Endothelial cell (in vitro differentiated cells): ENCODE measurements around the gene SULT1A2. TPM values are rescaled to one million over a fixed set of nuclear protein-coding genes. Genes with fewer than 3 reads are reported as not detected.

ENCODE experiments used
- DNase-seq: peaks from one replicate; pipeline ENCODE4 v3.0.0; 2021; ENCODE audit warnings: low spot score
- H3K27ac Mint-ChIP-seq: one replicate; pipeline ENCODE4 v1.8.0; 2021; ENCODE audit warnings: mixed read lengths, inconsistent platforms; ENCODE audit not compliant: unreplicated experiment
- H3K27me3 Mint-ChIP-seq: one replicate; pipeline ENCODE4 v1.8.0; 2021; ENCODE audit warnings: mild to moderate bottlenecking, moderate library complexity, mixed read lengths, inconsistent platforms; ENCODE audit not compliant: unreplicated experiment
- H3K36me3 Mint-ChIP-seq: one replicate; pipeline ENCODE4 v1.8.0; 2021; ENCODE audit warnings: mild to moderate bottlenecking, low read depth, mixed read lengths, inconsistent platforms; ENCODE audit not compliant: unreplicated experiment
- H3K4me1 Mint-ChIP-seq: one replicate; pipeline ENCODE4 v1.8.0; 2021; ENCODE audit warnings: mild to moderate bottlenecking, mixed read lengths, inconsistent platforms; ENCODE audit not compliant: unreplicated experiment
- H3K4me3 Mint-ChIP-seq: one replicate; pipeline ENCODE4 v1.8.0; 2021; ENCODE audit warnings: mild to moderate bottlenecking, mixed read lengths, inconsistent platforms; ENCODE audit not compliant: unreplicated experiment
- H3K9me3 Mint-ChIP-seq: one replicate; pipeline ENCODE4 v1.8.0; 2021; ENCODE audit warnings: mixed read lengths, inconsistent platforms; ENCODE audit not compliant: unreplicated experiment
- CTCF ChIP-seq: fragments of 200-600 bp; sonication (generic); IDR thresholded peaks from one replicate; pipeline ENCODE4 v1.5.0; 2021; ENCODE audit warnings: antibody characterized with exemption; ENCODE audit not compliant: unreplicated experiment
- total RNA-seq: library from RNA; stranded (reverse); fragmentation: NEBNext Ultra II Directional; extraction: Animal tissue kit (Norgen Biotek cat#: 25700); gene quantifications from one replicate; pipeline ENCODE4 v1.2.1, GENCODE V29; 2021; ENCODE audit not compliant: unreplicated experiment

SULT1A2 gene
- total RNA-seq, 1 donor from 2014 or later: 2.8 TPM

- Mint-ChIP-seq H3K36me3 (no peaks in the 10 kb centered on the region), H3K4me3 (no peak overlapping the region), H3K9me3 (no peaks in the 10 kb centered on the region), H3K4me1 (no peaks in the 10 kb centered on the region), H3K27ac (no peak overlapping the region), H3K27me3 (no peaks in the 10 kb centered on the region)
- TF ChIP-seq CTCF: no peak
- no peak for DNase-seq
Observed at GRCh38 chr16:28544998-28545397, 51.9 kb downstream of the SULT1A2 start.

GRCh38 chr16:28543072-28543471 lies 53.8 kb downstream of the SULT1A2 start:
- no peaks in the 10 kb centered on the region for H3K36me3 Mint-ChIP-seq
- TF ChIP-seq CTCF: no peak
- H3K27ac Mint-ChIP-seq: no peak overlapping the region
- H3K4me3 Mint-ChIP-seq: no peak overlapping the region
- no peaks in the 10 kb centered on the region for H3K4me1 Mint-ChIP-seq
- H3K9me3 Mint-ChIP-seq: no peaks in the 10 kb centered on the region
- H3K27me3 Mint-ChIP-seq: no peaks in the 10 kb centered on the region
- no peak for DNase-seq

- Mint-ChIP-seq H3K4me1 (no peaks in the 10 kb centered on the region), H3K27ac (no peak overlapping the region), H3K4me3 (no peak overlapping the region), H3K9me3 (no peaks in the 10 kb centered on the region), H3K27me3 (no peaks in the 10 kb centered on the region), H3K36me3 (no peaks in the 10 kb centered on the region)
- TF ChIP-seq CTCF: no peak
- no peak for DNase-seq
Observed at GRCh38 chr16:28542646-28543045, 54.2 kb downstream of the SULT1A2 start.

Other genes with a start within 250 kb of the SULT1A2 start
- 1.5 TPM for gene NPIPB6, start 233.5 kb downstream of the SULT1A2 start, total RNA-seq
- 35.6 TPM for gene EIF3CL, start 193.2 kb downstream of the SULT1A2 start, total RNA-seq
- gene NPIPB7, start 124.7 kb downstream of the SULT1A2 start, total RNA-seq: not detected
- gene CLN3, start 105.0 kb downstream of the SULT1A2 start, total RNA-seq: 33.6 TPM
- 6.8 TPM for gene APOBR, start 102.4 kb downstream of the SULT1A2 start, total RNA-seq
- not detected for gene IL27, start 90.2 kb downstream of the SULT1A2 start, total RNA-seq
- not detected for gene NUPR1, start 58.1 kb downstream of the SULT1A2 start, total RNA-seq
- 18.6 TPM for gene SGF29, start 43.1 kb downstream of the SULT1A2 start, total RNA-seq
- 5.3 TPM for gene SULT1A1, start 13.0 kb upstream of the SULT1A2 start, total RNA-seq
- gene NPIPB8, start 41.0 kb upstream of the SULT1A2 start, total RNA-seq: 0.13 TPM
- 968 TPM for gene EIF3C, start 114.4 kb upstream of the SULT1A2 start, total RNA-seq
- 1.2 TPM for gene NPIPB9, start 154.7 kb upstream of the SULT1A2 start, total RNA-seq
- gene ATXN2L, start 225.9 kb upstream of the SULT1A2 start, total RNA-seq: 184 TPM
- gene TUFM, start 249.3 kb upstream of the SULT1A2 start, total RNA-seq: 173 TPM